Aorta (tissue), 5 donors: Measurements from ENCODE around the gene TXNRD2. TPM values are rescaled to one million over a fixed set of nuclear protein-coding genes. Genes with fewer than 3 reads are reported as not detected.
A peak's percentile ranks its signal among the peaks of the same experiment; 100 is the strongest.
"Not testable (repeated sequence)": the region's sequence is repeated elsewhere in the genome, so short reads cannot be mapped to it uniquely, and the experiment has no call there.

Source experiments
- ATAC-seq: fragments of 200-7000 bp; cut with Tn5 transposase; one replicate; pipeline ENCODE4 v1.9.1; 2022; ENCODE audit warnings: moderate library complexity; ENCODE audit not compliant: low FRiP score
- DNase-seq, 2 donors: peaks; one replicate each; pipeline ENCODE4 v3.0.0-alpha.2; 2020
- H3K27ac ChIP-seq, 2 donors: one replicate each; pipeline ENCODE4 v1.5.1; 2013; ENCODE audit warnings: low read length in 2 of 2, mild to moderate bottlenecking in 2 of 2, moderate library complexity in 2 of 2, control low read depth in 1 of 2, inconsistent platforms in 1 of 2, low read depth in 1 of 2
- H3K27me3 ChIP-seq, 2 donors: one replicate each; pipeline ENCODE4 v1.6.1; 2013; ENCODE audit warnings: control low read depth in 1 of 2, low read length in 1 of 2, mild to moderate bottlenecking in 1 of 2, moderate library complexity in 1 of 2; ENCODE audit not compliant: insufficient read depth in 2 of 2, control insufficient read depth in 1 of 2
- H3K36me3 ChIP-seq, 2 donors: one replicate each; pipeline ENCODE4 v1.6.1; 2013; ENCODE audit warnings: control low read depth in 1 of 2, low read length in 1 of 2, mild to moderate bottlenecking in 1 of 2; ENCODE audit not compliant: insufficient read depth in 2 of 2, control insufficient read depth in 1 of 2
- H3K4me1 ChIP-seq, 2 donors: one replicate each; pipeline ENCODE4 v1.6.1; 2013; ENCODE audit warnings: low read length in 2 of 2, control low read depth in 1 of 2, mild to moderate bottlenecking in 1 of 2, moderate library complexity in 1 of 2; ENCODE audit not compliant: insufficient read depth in 2 of 2, control insufficient read depth in 1 of 2
- H3K4me3 ChIP-seq, 2 donors: one replicate each; pipeline ENCODE4 v1.5.1; 2013; ENCODE audit warnings: low read length in 2 of 2, control low read depth in 1 of 2, mild to moderate bottlenecking in 1 of 2
- H3K9me3 ChIP-seq: one replicate; pipeline ENCODE4 v1.6.1; 2013; ENCODE audit warnings: mild to moderate bottlenecking, low read length; ENCODE audit not compliant: control insufficient read depth
- WGBS, 2 donors: extraction: QIAGEN DNeasy Blood & Tissue Kit; methylation state at CpG; one replicate each; pipeline ENCODE4 v1.1.7; 2013; 5-methylcytosine and 5-hydroxymethylcytosine counted together
- intact Hi-C, 2 donors: fragments of 100-400 bp; cut with DNase I; formaldehyde crosslinking; loops; one replicate each; pipeline versions ENCODE4 v1.14.2 to v1.15.0; 2022
- polyA plus RNA-seq, 2 donors: library from polyadenylated mRNA; stranded (reverse); fragments of 200-250 nt; gene quantifications; one replicate each; pipeline ENCODE4 v1.2.3, GENCODE V29; 2013
- total RNA-seq, 2 donors: library from RNA; stranded (reverse); fragmentation: NEBNext Ultra II Directional; extraction: Animal tissue kit (Norgen Biotek cat#: 25700); gene quantifications; one replicate each; pipeline ENCODE4 v1.2.1, GENCODE V29; 2021
- donor health status: healthy with polysubstance abuse.
- donor health status: Bipolar disorder and iron deficiency.
- donor health status: DM: no; HTN: no; CAD: no.
- donor health status: DM: no; HTN: no; CAD: no.
- donor health status: DM: yes; HTN: yes; CAD: no.

The TXNRD2 gene
- total and polyA plus RNA-seq, 4 donors: 13.3 to 59.0 (median 25.2) TPM

DNA sequence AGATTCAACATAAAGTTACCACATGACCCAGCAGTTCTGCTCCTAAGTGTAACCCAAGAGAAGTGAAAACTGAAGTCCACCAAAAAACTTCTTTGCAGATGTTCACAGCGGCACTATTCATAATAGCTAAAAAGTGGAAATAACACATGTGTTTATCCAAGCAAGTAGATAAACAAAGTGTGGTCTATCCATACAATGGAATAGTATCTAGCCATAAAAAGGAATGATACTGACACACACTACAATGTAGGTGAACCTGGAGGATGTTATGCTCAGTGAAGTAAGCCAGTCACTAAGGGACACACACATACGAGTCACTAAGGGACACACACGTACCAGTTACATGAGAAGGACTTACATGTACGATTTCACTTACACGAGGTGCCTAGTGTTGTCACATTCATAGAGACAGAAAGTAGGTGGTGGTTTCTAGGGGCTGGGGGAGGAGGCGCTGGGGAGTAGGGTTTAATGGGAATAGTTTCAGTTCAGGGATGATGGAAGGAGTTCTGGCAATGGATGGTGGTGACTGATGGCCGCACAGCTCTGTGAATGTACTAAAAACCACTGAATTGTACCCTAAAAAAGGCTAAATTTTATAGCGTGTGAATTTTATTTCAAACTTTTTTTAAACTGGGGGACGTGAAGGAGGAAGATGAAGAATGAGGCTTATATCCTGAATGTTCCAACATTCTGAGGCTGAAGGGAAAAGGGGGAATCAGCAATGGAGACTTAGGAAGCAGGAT lies 27.2 kb downstream of the TXNRD2 start:
- 93 to 95% methylated on average over 9 of the region's 9 CpGs for WGBS, 2 donors
- no peak for ATAC-seq
- H3K36me3 ChIP-seq: peaks cover 0 to 9% of the 10 kb centered on the region in 2 donors

DNA sequence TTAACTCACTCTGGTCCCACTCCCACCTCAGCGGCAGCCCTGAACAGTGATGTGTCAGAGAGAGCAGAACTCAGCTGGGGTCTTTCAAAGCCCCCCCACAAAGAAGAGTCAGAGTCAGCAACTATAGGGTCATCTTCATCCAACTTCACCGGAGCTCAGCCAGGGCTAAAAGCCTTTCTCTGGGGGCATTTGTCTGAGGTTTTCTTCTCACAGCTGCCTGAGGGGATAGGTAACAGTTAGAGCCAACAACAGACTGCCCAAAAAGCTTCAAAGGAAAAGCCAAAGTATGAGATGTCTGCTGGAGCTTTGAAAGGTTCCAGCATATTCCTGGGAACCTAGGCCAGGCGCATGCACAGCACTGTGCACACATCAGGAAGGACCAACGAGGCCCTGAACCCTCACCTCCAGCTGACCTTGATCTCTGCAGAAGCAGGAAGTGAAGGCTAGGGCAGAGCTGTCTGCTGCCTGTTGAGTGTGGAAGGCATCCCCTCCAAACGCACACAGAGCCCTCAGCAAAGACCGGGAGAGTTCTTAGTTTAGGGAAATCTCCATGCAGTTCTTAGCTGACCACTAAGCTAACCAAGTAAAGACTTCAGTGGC lies 28.2 kb downstream of the TXNRD2 start:
- Histone ChIP-seq H3K36me3 (peaks cover 0 to 8% of the 10 kb centered on the region in 2 donors), H3K27ac (no peak overlapping the region), H3K4me3 (no peak overlapping the region), H3K27me3 (no peaks in the 10 kb centered on the region), H3K9me3 (no peaks in the 10 kb centered on the region), H3K4me1 (no peaks in the 10 kb centered on the region)
- ATAC-seq (no peak), DNase-seq (no peak)
- WGBS, 2 donors: 90 to 93% methylated on average over 6 of the region's 6 CpGs
- intact Hi-C loops: loop anchor here in 1 of 2 donors (10.0 kb wide), 1 partner anchor 59 kb away; the partner anchor contains the start of genes GNB1L and RTL10

More for the DNA sequence above, 27.2 kb downstream of the TXNRD2 start:
- Histone ChIP-seq H3K9me3 (no peaks in the 10 kb centered on the region), H3K27me3 (no peaks in the 10 kb centered on the region), H3K27ac (no peak overlapping the region), H3K4me3 (no peak overlapping the region), H3K4me1 (no peaks in the 10 kb centered on the region)
- DNase-seq: no peak
- intact Hi-C loops: loop anchor here in 1 of 2 donors (10.0 kb wide), 1 partner anchor 60 kb away; the partner anchor contains the start of genes GNB1L and RTL10

DNA sequence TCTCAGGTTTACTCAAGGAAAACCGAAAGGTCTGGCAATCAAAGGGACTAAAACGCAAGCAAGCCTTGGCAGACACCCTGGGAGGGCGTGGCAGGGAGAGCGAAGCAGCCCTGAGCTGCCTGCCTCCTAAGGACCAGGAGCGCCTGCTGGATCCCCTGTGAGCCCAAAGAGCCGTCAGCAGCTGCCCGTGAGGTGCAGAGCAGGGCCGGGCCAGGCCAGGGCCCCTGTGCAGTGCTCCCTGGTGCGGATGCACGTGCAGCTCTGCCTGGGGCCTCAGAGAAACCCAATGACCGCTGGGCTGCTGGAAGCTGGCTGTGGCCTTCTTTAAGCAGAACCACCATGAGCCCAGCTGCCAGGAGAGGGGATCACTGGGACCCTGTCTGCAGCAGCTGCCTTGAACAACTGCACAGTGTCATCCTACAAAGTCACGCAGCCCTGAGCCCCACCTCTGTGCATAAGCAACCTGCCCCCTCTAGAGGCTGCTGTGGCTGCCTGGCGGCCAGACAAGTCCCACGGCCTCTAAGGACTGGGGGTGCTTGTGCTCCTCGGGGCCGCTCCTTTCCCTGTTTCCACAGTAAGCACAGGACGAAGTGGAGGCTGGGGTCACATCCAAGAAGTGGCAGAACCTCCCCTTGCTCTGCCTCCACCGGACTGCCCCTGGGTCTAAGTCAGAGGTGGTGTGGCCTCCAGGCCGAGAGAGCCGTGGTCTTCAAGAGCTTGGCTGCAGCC lies 29.2 kb downstream of the TXNRD2 start:
- Histone ChIP-seq H3K4me1 (no peaks in the 10 kb centered on the region), H3K4me3 (no peak overlapping the region), H3K27ac (no peak overlapping the region), H3K9me3 (no peaks in the 10 kb centered on the region), H3K36me3 (peaks cover 0 to 6% of the 10 kb centered on the region in 2 donors), H3K27me3 (no peaks in the 10 kb centered on the region)
- intact Hi-C loops: loop anchor here in 1 of 2 donors (10.0 kb wide), 1 partner anchor 58 kb away; the partner anchor contains the start of genes GNB1L and RTL10
- DNase-seq: peak in 1 of 2 donors; percentile 67
- ATAC-seq: no peak
- WGBS, 2 donors: 70 to 74% methylated on average over 20 of the region's 20 CpGs

DNA sequence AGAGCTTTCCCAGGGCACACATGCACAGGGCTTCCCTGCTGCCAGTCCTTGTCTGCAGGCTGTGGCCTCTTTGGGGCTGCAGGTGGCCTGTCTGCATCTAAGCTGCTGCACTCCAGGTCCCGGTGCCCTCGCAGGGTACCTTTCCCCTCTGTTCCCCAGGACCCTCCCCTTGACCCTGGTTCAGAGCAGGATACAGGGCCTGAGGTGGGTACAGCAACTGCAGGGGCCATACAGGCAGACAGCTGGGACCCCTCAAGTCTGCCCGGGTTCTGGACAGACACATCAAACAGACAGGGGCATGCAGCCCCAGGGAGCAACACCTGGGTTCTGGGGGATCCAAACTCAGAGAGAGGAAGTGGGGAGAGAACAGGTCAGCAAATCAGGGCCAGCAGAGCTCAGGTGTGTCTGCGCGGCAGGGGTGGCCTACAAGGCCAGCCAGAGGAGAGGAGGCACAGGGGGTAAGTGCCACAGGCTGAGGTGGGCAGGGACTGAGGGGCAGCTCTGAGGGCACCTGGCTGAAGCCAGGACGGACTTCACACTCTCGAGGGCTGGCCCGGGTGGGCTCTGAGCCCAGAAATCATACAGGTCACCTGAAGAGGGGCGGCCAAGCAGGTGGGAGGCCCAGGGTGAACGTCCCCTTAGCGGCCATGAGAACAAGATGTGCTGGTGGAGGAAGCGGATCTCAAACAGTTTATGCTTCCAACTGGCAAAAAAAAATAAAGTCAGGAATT lies 29.9 kb downstream of the TXNRD2 start:
- no peaks in the 10 kb centered on the region for H3K27me3 ChIP-seq
- peaks cover 0 to 3% of the 10 kb centered on the region in 2 donors for H3K36me3 ChIP-seq
- DNase-seq (peak in 1 of 2 donors; percentile 70), ATAC-seq (no peak)
- H3K4me1 ChIP-seq: no peaks in the 10 kb centered on the region
- H3K27ac ChIP-seq: no peak overlapping the region
- no peak overlapping the region for H3K4me3 ChIP-seq
- WGBS, 2 donors: 86 to 87% methylated on average over 12 of the region's 12 CpGs
- intact Hi-C loops: loop anchor here (2.0 to 10.0 kb wide), 2 partner anchors 57 to 181 kb away; partner anchors contain the start of genes GNB1L (in 1 of the 2) and RTL10 (in 1 of the 2)
- no peaks in the 10 kb centered on the region for H3K9me3 ChIP-seq

DNA sequence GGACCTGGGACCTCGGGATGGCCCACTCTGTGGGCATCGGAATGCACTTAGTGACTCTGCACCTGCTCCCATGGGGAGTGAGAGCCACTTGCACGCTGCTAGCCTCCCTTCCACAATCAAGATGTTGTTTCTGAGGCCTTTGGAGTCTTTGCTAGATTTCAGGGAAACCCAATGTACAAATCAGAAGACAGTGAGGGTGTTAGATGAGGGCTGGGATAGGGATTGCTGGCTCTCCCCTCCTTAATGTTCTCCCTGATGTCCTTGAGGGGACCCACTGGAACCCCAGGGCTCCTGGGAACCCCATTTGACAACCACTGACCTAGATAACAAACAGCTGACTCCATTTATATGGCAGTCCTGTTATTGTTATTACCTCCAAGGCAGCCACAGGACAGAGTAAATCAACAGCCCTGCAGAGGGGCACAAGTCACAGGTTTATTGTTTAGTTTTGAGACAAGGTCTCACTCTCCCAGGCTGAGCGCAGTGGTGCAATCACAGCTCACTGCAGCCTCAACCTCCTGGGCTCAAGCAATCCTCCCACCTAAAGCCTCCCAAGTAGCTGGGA lies 31.4 kb downstream of the TXNRD2 start:
- H3K9me3 ChIP-seq: no peaks in the 10 kb centered on the region
- no peaks in the 10 kb centered on the region for H3K4me1 ChIP-seq
- peaks cover 0 to 2% of the 10 kb centered on the region in 2 donors for H3K36me3 ChIP-seq
- H3K4me3 ChIP-seq: no peak overlapping the region
- intact Hi-C loops: loop anchor here (1.0 to 10.0 kb wide), 3 partner anchors 55 to 180 kb away; partner anchors contain the start of genes GNB1L (in 1 of the 2) and RTL10 (in 1 of the 2)
- H3K27ac ChIP-seq: no peak overlapping the region
- DNase-seq: no peak
- WGBS, 2 donors: 31 to 37% methylated on average over 4 of the region's 4 CpGs
- ATAC-seq: no peak
- no peaks in the 10 kb centered on the region for H3K27me3 ChIP-seq

DNA sequence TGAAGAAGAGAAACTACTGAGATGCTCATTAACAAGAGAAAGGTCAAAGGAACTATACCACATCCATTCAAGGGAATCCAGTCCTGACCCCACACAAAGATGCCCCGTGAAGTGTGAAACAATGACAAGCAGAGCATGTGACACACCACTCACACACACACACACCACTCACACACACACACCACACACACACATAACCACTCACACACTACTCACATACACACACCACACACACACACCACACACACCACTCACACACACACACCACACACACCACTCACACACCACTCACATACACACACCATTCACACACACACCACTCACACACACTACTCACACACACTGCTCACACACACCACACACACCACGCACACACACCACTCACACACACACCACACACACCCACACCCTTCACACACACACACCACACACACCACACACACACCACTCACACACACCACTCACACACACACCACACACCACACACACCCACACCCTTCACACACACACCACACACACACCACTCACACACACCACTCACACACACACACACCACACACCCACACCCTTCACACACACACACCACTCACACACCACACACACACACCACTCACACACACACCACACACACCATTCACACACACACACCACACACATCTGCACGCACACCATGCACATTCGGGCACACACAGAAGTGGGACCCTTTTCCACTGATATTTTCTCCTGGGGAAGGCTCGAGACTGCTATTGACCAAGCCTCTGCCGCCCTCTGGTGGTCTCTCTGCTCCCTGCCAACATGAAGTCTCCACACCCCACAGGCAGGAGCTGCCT lies 32.1 kb downstream of the TXNRD2 start:
- WGBS, 2 donors: 33 to 35% methylated on average over 6 of the region's 6 CpGs
- Histone ChIP-seq H3K4me3 (no peak overlapping the region), H3K27ac (no peak overlapping the region), H3K9me3 (no peaks in the 10 kb centered on the region), H3K27me3 (no peaks in the 10 kb centered on the region), H3K4me1 (no peaks in the 10 kb centered on the region), H3K36me3 (no peaks in the 10 kb centered on the region)
- intact Hi-C loops: loop anchor here (1.0 to 10.0 kb wide), 3 partner anchors 55 to 179 kb away; partner anchors contain the start of genes GNB1L (in 1 of the 2) and RTL10 (in 1 of the 2)
- peak; percentile 89 for ATAC-seq
- DNase-seq: peak; percentile 88 to 94

DNA sequence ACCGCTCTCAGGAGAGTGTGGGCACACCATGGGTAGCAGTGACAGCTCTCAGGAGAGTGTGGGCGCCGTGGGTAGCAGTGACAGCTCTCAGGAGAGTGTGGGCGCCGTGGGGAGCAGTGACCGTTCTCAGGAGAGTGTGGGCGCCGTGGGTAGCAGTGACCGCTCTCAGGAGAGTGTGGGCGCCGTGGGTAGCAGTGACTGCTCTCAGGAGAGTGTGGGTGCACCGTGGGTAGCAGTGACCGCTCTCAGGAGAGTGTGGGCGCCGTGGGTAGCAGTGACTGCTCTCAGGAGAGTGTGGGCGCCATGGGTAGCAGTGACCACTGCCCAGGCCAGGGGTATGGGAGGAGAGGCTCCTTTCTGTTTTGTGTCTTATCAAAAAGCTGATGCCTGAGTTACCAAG lies 33.7 kb downstream of the TXNRD2 start:
- H3K27me3 ChIP-seq, H3K27ac ChIP-seq, DNase-seq, H3K4me3 ChIP-seq, H3K4me1 ChIP-seq, intact Hi-C loops, H3K36me3 ChIP-seq, H3K9me3 ChIP-seq, ATAC-seq: not testable (repeated sequence)
- WGBS, 2 donors: 90 to 92% methylated on average over 16 of the region's 16 CpGs
